ENCODE measurements around the gene TSPAN18.

TSPAN18 gene

GRCh38 chr11:44833877-44834452, 107.2 kb downstream of the TSPAN18 start:
- Histone ChIP-seq H3K36me3 (ENCODE audit: control insufficient read depth in 1 of 2, insufficient read depth in 2 of 2, low read length in 2 of 2) (no peaks in the 10 kb centered on the region), H3K4me1 (ENCODE audit: control insufficient read depth in 1 of 2, insufficient read depth in 2 of 2, low read length in 2 of 2) (peaks cover 17 to 33% of the 10 kb centered on the region in 2 donors), H3K9me3 (ENCODE audit: control insufficient read depth in 1 of 2, low read length in 2 of 2) (no peaks in the 10 kb centered on the region), H3K27me3 (ENCODE audit: low read depth, low read length) (no peaks in the 10 kb centered on the region), H3K27ac (ENCODE audit: low read length) (peak overlapping the region; percentile 46), H3K4me3 (ENCODE audit: low read depth in 1 of 2, low read length in 2 of 2) (no peak overlapping the region)

- Histone ChIP-seq H3K27ac (ENCODE audit: low read length) (peak overlapping the region; percentile 46), H3K27me3 (ENCODE audit: low read depth, low read length) (no peaks in the 10 kb centered on the region)
These were observed 108.1 kb downstream of the TSPAN18 start for GRCh38 chr11:44834846-44835245.

DNA sequence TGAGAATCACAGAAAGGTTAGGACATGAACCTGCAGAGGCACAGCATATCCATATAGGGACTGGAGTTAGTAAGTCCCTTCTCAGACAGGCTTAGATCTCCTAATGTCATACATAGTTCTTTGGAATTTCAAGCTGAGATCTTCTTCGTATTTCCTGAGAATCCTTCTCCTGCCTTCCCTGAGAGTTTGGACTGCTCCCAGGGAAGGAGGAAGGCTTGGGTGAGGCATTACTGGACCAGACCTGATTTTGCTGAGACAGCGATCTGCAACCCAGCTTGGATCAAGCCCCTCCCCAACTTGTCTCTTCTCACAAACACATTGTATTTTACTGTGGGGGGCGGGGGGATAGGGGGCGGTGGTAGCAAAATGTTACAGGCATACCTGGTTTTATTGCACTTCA, 108.5 kb downstream of the TSPAN18 start:
- Histone ChIP-seq H3K27ac (ENCODE audit: low read length) (peak overlapping the region; percentile 46), H3K4me3 (ENCODE audit: low read depth in 1 of 2, low read length in 2 of 2) (no peak overlapping the region), H3K36me3 (ENCODE audit: control insufficient read depth in 1 of 2, insufficient read depth in 2 of 2, low read length in 2 of 2) (no peaks in the 10 kb centered on the region), H3K9me3 (ENCODE audit: control insufficient read depth in 1 of 2, low read length in 2 of 2) (no peaks in the 10 kb centered on the region), H3K4me1 (ENCODE audit: control insufficient read depth in 1 of 2, insufficient read depth in 2 of 2, low read length in 2 of 2) (peaks cover 17 to 40% of the 10 kb centered on the region in 2 donors), H3K27me3 (ENCODE audit: low read depth, low read length) (no peaks in the 10 kb centered on the region)

More at GRCh38 chr11:44834846-44835245, 108.1 kb downstream of the TSPAN18 start:
- Histone ChIP-seq H3K4me3 (ENCODE audit: low read depth in 1 of 2, low read length in 2 of 2) (no peak overlapping the region), H3K9me3 (ENCODE audit: control insufficient read depth in 1 of 2, low read length in 2 of 2) (no peaks in the 10 kb centered on the region), H3K4me1 (ENCODE audit: control insufficient read depth in 1 of 2, insufficient read depth in 2 of 2, low read length in 2 of 2) (peaks cover 17 to 40% of the 10 kb centered on the region in 2 donors), H3K36me3 (ENCODE audit: control insufficient read depth in 1 of 2, insufficient read depth in 2 of 2, low read length in 2 of 2) (no peaks in the 10 kb centered on the region)

GRCh38 chr11:44835938-44836337, 109.2 kb downstream of the TSPAN18 start:
- H3K36me3 ChIP-seq (ENCODE audit: control insufficient read depth in 1 of 2, insufficient read depth in 2 of 2, low read length in 2 of 2) = no peaks in the 10 kb centered on the region
- H3K4me3 ChIP-seq (ENCODE audit: low read depth in 1 of 2, low read length in 2 of 2) = no peak overlapping the region
- no peaks in the 10 kb centered on the region for H3K27me3 ChIP-seq (ENCODE audit: low read depth, low read length)
- H3K9me3 ChIP-seq (ENCODE audit: control insufficient read depth in 1 of 2, low read length in 2 of 2) = no peaks in the 10 kb centered on the region
- no peak overlapping the region for H3K27ac ChIP-seq (ENCODE audit: low read length)
- peaks cover 17 to 44% of the 10 kb centered on the region in 2 donors for H3K4me1 ChIP-seq (ENCODE audit: control insufficient read depth in 1 of 2, insufficient read depth in 2 of 2, low read length in 2 of 2)

- H3K4me3 ChIP-seq (ENCODE audit: low read depth in 1 of 2, low read length in 2 of 2) = no peak overlapping the region
- H3K9me3 ChIP-seq (ENCODE audit: control insufficient read depth in 1 of 2, low read length in 2 of 2) = no peaks in the 10 kb centered on the region
- H3K4me1 ChIP-seq (ENCODE audit: control insufficient read depth in 1 of 2, insufficient read depth in 2 of 2, low read length in 2 of 2) = peaks cover 17 to 54% of the 10 kb centered on the region in 2 donors
- no peaks in the 10 kb centered on the region for H3K27me3 ChIP-seq (ENCODE audit: low read depth, low read length)
- H3K36me3 ChIP-seq (ENCODE audit: control insufficient read depth in 1 of 2, insufficient read depth in 2 of 2, low read length in 2 of 2) = no peaks in the 10 kb centered on the region
- H3K27ac ChIP-seq (ENCODE audit: low read length) = no peak overlapping the region
These were observed 110.9 kb downstream of the TSPAN18 start for GRCh38 chr11:44837661-44838060.

- Histone ChIP-seq H3K9me3 (ENCODE audit: control insufficient read depth in 1 of 2, low read length in 2 of 2) (no peaks in the 10 kb centered on the region), H3K27ac (ENCODE audit: low read length) (no peak overlapping the region), H3K4me1 (ENCODE audit: control insufficient read depth in 1 of 2, insufficient read depth in 2 of 2, low read length in 2 of 2) (peaks cover 8 to 40% of the 10 kb centered on the region in 2 donors), H3K27me3 (ENCODE audit: low read depth, low read length) (no peaks in the 10 kb centered on the region), H3K36me3 (ENCODE audit: control insufficient read depth in 1 of 2, insufficient read depth in 2 of 2, low read length in 2 of 2) (no peaks in the 10 kb centered on the region), H3K4me3 (ENCODE audit: low read depth in 1 of 2, low read length in 2 of 2) (no peak overlapping the region)
These were observed 112.8 kb downstream of the TSPAN18 start for GRCh38 chr11:44839458-44840084.

GRCh38 chr11:44840085-44840478, 113.3 kb downstream of the TSPAN18 start:
- H3K27me3 ChIP-seq (ENCODE audit: low read depth, low read length) = no peaks in the 10 kb centered on the region
- H3K4me3 ChIP-seq (ENCODE audit: low read depth in 1 of 2, low read length in 2 of 2) = no peak overlapping the region
- H3K4me1 ChIP-seq (ENCODE audit: control insufficient read depth in 1 of 2, insufficient read depth in 2 of 2, low read length in 2 of 2) = peaks cover 8 to 36% of the 10 kb centered on the region in 2 donors
- no peak overlapping the region for H3K27ac ChIP-seq (ENCODE audit: low read length)
- no peaks in the 10 kb centered on the region for H3K36me3 ChIP-seq (ENCODE audit: control insufficient read depth in 1 of 2, insufficient read depth in 2 of 2, low read length in 2 of 2)
- no peaks in the 10 kb centered on the region for H3K9me3 ChIP-seq (ENCODE audit: control insufficient read depth in 1 of 2, low read length in 2 of 2)

GRCh38 chr11:44840521-44841251, 113.9 kb downstream of the TSPAN18 start:
- no peaks in the 10 kb centered on the region for H3K36me3 ChIP-seq (ENCODE audit: control insufficient read depth in 1 of 2, insufficient read depth in 2 of 2, low read length in 2 of 2)
- H3K9me3 ChIP-seq (ENCODE audit: control insufficient read depth in 1 of 2, low read length in 2 of 2) = no peaks in the 10 kb centered on the region
- H3K27me3 ChIP-seq (ENCODE audit: low read depth, low read length) = no peaks in the 10 kb centered on the region
- no peak overlapping the region for H3K4me3 ChIP-seq (ENCODE audit: low read depth in 1 of 2, low read length in 2 of 2)
- peak overlapping the region; percentile 5 for H3K27ac ChIP-seq (ENCODE audit: low read length)
- peaks cover 6 to 31% of the 10 kb centered on the region in 2 donors for H3K4me1 ChIP-seq (ENCODE audit: control insufficient read depth in 1 of 2, insufficient read depth in 2 of 2, low read length in 2 of 2)

- peaks cover 0 to 5% of the 10 kb centered on the region in 2 donors for H3K36me3 ChIP-seq (ENCODE audit: control insufficient read depth in 1 of 2, insufficient read depth in 2 of 2, low read length in 2 of 2)
- H3K9me3 ChIP-seq (ENCODE audit: control insufficient read depth in 1 of 2, low read length in 2 of 2) = peaks cover 0 to 3% of the 10 kb centered on the region in 2 donors
- peak overlapping the region; percentile 19 for H3K27ac ChIP-seq (ENCODE audit: low read length)
- H3K27me3 ChIP-seq (ENCODE audit: low read depth, low read length) = no peaks in the 10 kb centered on the region
- peaks cover 0 to 24% of the 10 kb centered on the region in 2 donors for H3K4me1 ChIP-seq (ENCODE audit: control insufficient read depth in 1 of 2, insufficient read depth in 2 of 2, low read length in 2 of 2)
- H3K4me3 ChIP-seq (ENCODE audit: low read depth in 1 of 2, low read length in 2 of 2) = no peak overlapping the region
These were observed 115.5 kb downstream of the TSPAN18 start for GRCh38 chr11:44842220-44842619.

- Histone ChIP-seq H3K9me3 (ENCODE audit: control insufficient read depth in 1 of 2, low read length in 2 of 2) (peaks cover 0 to 5% of the 10 kb centered on the region in 2 donors), H3K4me1 (ENCODE audit: control insufficient read depth in 1 of 2, insufficient read depth in 2 of 2, low read length in 2 of 2) (peaks cover 0 to 10% of the 10 kb centered on the region in 2 donors), H3K27me3 (ENCODE audit: low read depth, low read length) (no peaks in the 10 kb centered on the region), H3K27ac (ENCODE audit: low read length) (no peak overlapping the region), H3K36me3 (ENCODE audit: control insufficient read depth in 1 of 2, insufficient read depth in 2 of 2, low read length in 2 of 2) (peaks cover 0 to 6% of the 10 kb centered on the region in 2 donors), H3K4me3 (ENCODE audit: low read depth in 1 of 2, low read length in 2 of 2) (no peak overlapping the region)
These were observed 120.1 kb downstream of the TSPAN18 start for GRCh38 chr11:44846852-44847251.

DNA sequence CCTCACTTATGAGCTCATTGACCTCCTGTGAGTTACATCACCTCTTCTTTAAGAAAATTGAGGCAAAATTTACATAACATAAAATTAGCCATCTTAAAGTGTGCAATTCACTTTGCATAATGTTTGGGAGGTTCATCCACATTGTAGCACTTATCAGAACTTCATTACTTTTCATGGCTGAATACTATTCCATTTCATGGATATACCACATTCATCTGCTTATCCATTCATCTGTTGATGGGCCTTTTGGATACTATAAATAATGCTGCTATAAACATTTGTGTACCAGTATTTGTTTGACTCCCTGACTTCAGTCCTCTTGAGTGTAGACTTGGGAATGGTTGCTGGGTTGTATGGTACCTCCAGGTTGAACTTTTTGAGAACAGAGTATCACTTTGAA, 120.6 kb downstream of the TSPAN18 start:
- no peak overlapping the region for H3K4me3 ChIP-seq (ENCODE audit: low read depth in 1 of 2, low read length in 2 of 2)

More for the DNA sequence above, 120.6 kb downstream of the TSPAN18 start:
- peaks cover 0 to 5% of the 10 kb centered on the region in 2 donors for H3K4me1 ChIP-seq (ENCODE audit: control insufficient read depth in 1 of 2, insufficient read depth in 2 of 2, low read length in 2 of 2)
- H3K36me3 ChIP-seq (ENCODE audit: control insufficient read depth in 1 of 2, insufficient read depth in 2 of 2, low read length in 2 of 2) = peaks cover 0 to 6% of the 10 kb centered on the region in 2 donors
- H3K9me3 ChIP-seq (ENCODE audit: control insufficient read depth in 1 of 2, low read length in 2 of 2) = peaks cover 0 to 5% of the 10 kb centered on the region in 2 donors
- no peak overlapping the region for H3K27ac ChIP-seq (ENCODE audit: low read length)
- no peaks in the 10 kb centered on the region for H3K27me3 ChIP-seq (ENCODE audit: low read depth, low read length)
